Testis (tissue), 2 donors: Measurements from ENCODE around the gene DMD.

Source experiments
- POLR2A ChIP-seq: fragments of 450-650 bp; IDR thresholded peaks from one replicate; pipeline ENCODE4 v1.6.1; 2017; ENCODE audit warnings: antibody characterized with exemption, mild to moderate bottlenecking, moderate library complexity
- TF ChIP-seq, protein P1 (sequence below), 3 experiments: fragments of 450-650 bp in 2 of 3; fragments of 200-600 bp in 1 of 3; sonication (generic) in 1 of 3; IDR thresholded peaks; one replicate each; pipeline ENCODE4 v1.5.1; 2016 to 2019; ENCODE audit warnings: antibody characterized with exemption in 3 of 3, mild to moderate bottlenecking in 2 of 3, moderate library complexity in 1 of 3

DNA sequence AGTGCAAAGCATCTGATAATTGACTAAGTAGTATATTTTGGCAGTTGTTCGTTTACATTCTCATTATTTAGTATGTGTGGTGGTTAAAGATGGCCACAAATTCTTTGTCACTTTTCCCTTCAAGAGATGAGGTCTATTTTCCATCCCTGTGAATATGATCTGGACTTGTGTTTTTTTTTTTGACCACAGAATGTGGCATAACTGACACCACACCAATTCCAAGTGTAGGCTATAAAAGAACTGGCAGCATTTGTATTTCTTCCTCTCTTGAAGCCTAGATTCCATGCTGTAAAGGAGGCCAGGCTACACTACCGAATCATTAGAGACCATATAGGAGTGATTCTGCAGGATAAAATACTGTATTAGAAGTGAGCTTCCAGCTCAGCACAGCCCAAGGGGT is 596.6 kb downstream of the DMD start:
- TF ChIP-seq, protein P1, sequence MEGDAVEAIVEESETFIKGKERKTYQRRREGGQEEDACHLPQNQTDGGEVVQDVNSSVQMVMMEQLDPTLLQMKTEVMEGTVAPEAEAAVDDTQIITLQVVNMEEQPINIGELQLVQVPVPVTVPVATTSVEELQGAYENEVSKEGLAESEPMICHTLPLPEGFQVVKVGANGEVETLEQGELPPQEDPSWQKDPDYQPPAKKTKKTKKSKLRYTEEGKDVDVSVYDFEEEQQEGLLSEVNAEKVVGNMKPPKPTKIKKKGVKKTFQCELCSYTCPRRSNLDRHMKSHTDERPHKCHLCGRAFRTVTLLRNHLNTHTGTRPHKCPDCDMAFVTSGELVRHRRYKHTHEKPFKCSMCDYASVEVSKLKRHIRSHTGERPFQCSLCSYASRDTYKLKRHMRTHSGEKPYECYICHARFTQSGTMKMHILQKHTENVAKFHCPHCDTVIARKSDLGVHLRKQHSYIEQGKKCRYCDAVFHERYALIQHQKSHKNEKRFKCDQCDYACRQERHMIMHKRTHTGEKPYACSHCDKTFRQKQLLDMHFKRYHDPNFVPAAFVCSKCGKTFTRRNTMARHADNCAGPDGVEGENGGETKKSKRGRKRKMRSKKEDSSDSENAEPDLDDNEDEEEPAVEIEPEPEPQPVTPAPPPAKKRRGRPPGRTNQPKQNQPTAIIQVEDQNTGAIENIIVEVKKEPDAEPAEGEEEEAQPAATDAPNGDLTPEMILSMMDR (IDR thresholded peaks at IDR 0.05) = no peak
- TF ChIP-seq POLR2A = no peak
